ENCODE data around the gene MED13L. TPM values are rescaled to one million over a fixed set of nuclear protein-coding genes. Genes with fewer than 3 reads are reported as not detected.
"Not testable (repeated sequence)": the region's sequence is repeated elsewhere in the genome, so short reads cannot be mapped to it uniquely, and the experiment has no call there.

MED13L gene
- total RNA-seq, 2 experiments from 2014 or later = 25.7 to 40.1 TPM

- no peaks in the 10 kb centered on the region for H3K79me2 ChIP-seq (ENCODE audit: insufficient read depth, low read depth, low read length)
- CTCF ChIA-PET (ENCODE audit: unreplicated experiment) = no interaction called here
- no peaks in the 10 kb centered on the region for H3K9me2 ChIP-seq (ENCODE audit: insufficient read depth, low read length)
- no peak overlapping the region for H3K27ac ChIP-seq (ENCODE audit: low read depth, low read length, poor library complexity, severe bottlenecking)
- no peaks in the 10 kb centered on the region for H3K9me3 ChIP-seq (ENCODE audit: low read length)
- no peak overlapping the region for H3K4me2 ChIP-seq (ENCODE audit: low read length)
- H3K36me3 ChIP-seq (ENCODE audit: insufficient read depth, low read length) = peaks cover 19% of the 10 kb centered on the region; the same call in 1 of the 2 replicates
- H3K4me3 ChIP-seq (ENCODE audit: low read depth, low read length, poor library complexity, severe bottlenecking) = no peak overlapping the region
- H3K4me1 ChIP-seq (ENCODE audit: insufficient read depth, low read length, poor library complexity, severe bottlenecking) = no peaks in the 10 kb centered on the region
- POLR2A ChIA-PET = interaction anchor here (1.2 kb wide), 1 partner anchor 15 kb away, joined by 3 read pairs; no protein-coding TSS in a partner anchor
- no peak overlapping the region for H2AFZ ChIP-seq (ENCODE audit: low read length)
- no peak for DNase-seq (ENCODE audit: low spot score)
- H4K20me1 ChIP-seq (ENCODE audit: insufficient read depth, low read length) = no peaks in the 10 kb centered on the region
- no TSS peak for BruUV-seq (replicated peaks)
- intact Hi-C loops (cut with micrococcal nuclease; ENCODE audit: unreplicated experiment) = no loop called here
- TF ChIP-seq CTCF (conservative IDR thresholded peaks at IDR 0.05; ENCODE audit: low read length) (no peak), EZH2phosphoT487 (IDR thresholded peaks at IDR 0.05; ENCODE audit: borderline replicate concordance, low read depth, low read length) (no peak)
Measured at GRCh38 chr12:115979351-115979750, 298.1 kb downstream of the MED13L start.

- CTCF ChIA-PET (ENCODE audit: unreplicated experiment); intact Hi-C loops (cut with micrococcal nuclease; ENCODE audit: unreplicated experiment); H3K79me2 ChIP-seq (ENCODE audit: insufficient read depth, low read depth, low read length); H3K9me3 ChIP-seq (ENCODE audit: low read length); H3K4me1 ChIP-seq (ENCODE audit: insufficient read depth, low read length, poor library complexity, severe bottlenecking); H4K20me1 ChIP-seq (ENCODE audit: insufficient read depth, low read length); H3K36me3 ChIP-seq (ENCODE audit: insufficient read depth, low read length); H3K27ac ChIP-seq (ENCODE audit: low read depth, low read length, poor library complexity, severe bottlenecking); POLR2A ChIA-PET; H3K4me2 ChIP-seq (ENCODE audit: low read length); H3K4me3 ChIP-seq (ENCODE audit: low read depth, low read length, poor library complexity, severe bottlenecking); BruUV-seq (replicated peaks); H2AFZ ChIP-seq (ENCODE audit: low read length); DNase-seq (ENCODE audit: low spot score); H3K9me2 ChIP-seq (ENCODE audit: insufficient read depth, low read length): not testable (repeated sequence)
Measured at GRCh38 chr12:115976829-115977228, 300.7 kb downstream of the MED13L start.

- intact Hi-C loops (cut with micrococcal nuclease; ENCODE audit: unreplicated experiment) = no loop called here
- Histone ChIP-seq H3K36me3 (ENCODE audit: insufficient read depth, low read length) (peaks cover 8% of the 10 kb centered on the region; the same call in 1 of the 2 replicates), H2AFZ (ENCODE audit: low read length) (no peak overlapping the region), H3K4me1 (ENCODE audit: insufficient read depth, low read length, poor library complexity, severe bottlenecking) (no peaks in the 10 kb centered on the region), H3K9me2 (ENCODE audit: insufficient read depth, low read length) (no peaks in the 10 kb centered on the region), H3K79me2 (ENCODE audit: insufficient read depth, low read depth, low read length) (no peaks in the 10 kb centered on the region), H4K20me1 (ENCODE audit: insufficient read depth, low read length) (no peaks in the 10 kb centered on the region), H3K4me2 (ENCODE audit: low read length) (no peak overlapping the region), H3K4me3 (ENCODE audit: low read depth, low read length, poor library complexity, severe bottlenecking) (no peak overlapping the region), H3K9me3 (ENCODE audit: low read length) (no peaks in the 10 kb centered on the region), H3K27ac (ENCODE audit: low read depth, low read length, poor library complexity, severe bottlenecking) (no peak overlapping the region)
- no peak for DNase-seq (ENCODE audit: low spot score)
- POLR2A ChIA-PET = no interaction called here
- no TSS peak for BruUV-seq (replicated peaks)
- TF ChIP-seq CTCF (conservative IDR thresholded peaks at IDR 0.05; ENCODE audit: low read length) (no peak), EZH2phosphoT487 (IDR thresholded peaks at IDR 0.05; ENCODE audit: borderline replicate concordance, low read depth, low read length) (no peak)
- CTCF ChIA-PET (ENCODE audit: unreplicated experiment) = no interaction called here
Measured at GRCh38 chr12:115975411-115975810, 302.1 kb downstream of the MED13L start.

All from OCI-LY7 (cell line).